HCT116 (cell line): ENCODE results near the gene PRDM11. TPM values are rescaled to one million over a fixed set of nuclear protein-coding genes. Genes with fewer than 3 reads are reported as not detected.

Experiments used
- ATAC-seq: fragments of 200-7000 bp; cut with Tn5 transposase; 2 replicates; pipeline ENCODE4 v1.9.1; 2020; ENCODE audit warnings: mild to moderate bottlenecking, moderate library complexity
- BruUV-seq: library from RNA; stranded (reverse); fragments of 400-500 nt; replicated peaks from 2 replicates; lab custom pipeline; 2021; lab: Mats Ljungman, UMichigan
- CTCF ChIA-PET: fragments of 300-600 bp; sonication (Branson Sonifier 250); formaldehyde crosslinking; loops from one replicate; lab custom pipeline; 2021; ENCODE audit warnings: antibody characterized with exemption; lab: Charles Lee
- POLR2A ChIA-PET: fragments of 300-600, 350-600 bp; sonication (Branson Sonifier 250); formaldehyde crosslinking; loops from one replicate; lab custom pipeline; 2021; ENCODE audit warnings: antibody characterized with exemption; lab: Charles Lee
- RAD21 ChIA-PET, 2 experiments: fragments of 300-600 bp; sonication (Branson Sonifier 250); formaldehyde crosslinking; loops; one replicate each; lab custom pipeline; 2023; ENCODE audit warnings: low total read pairs in 2 of 2; ENCODE audit not compliant: uncharacterized antibody in 2 of 2, unreplicated experiment in 2 of 2, low non-redundant PET in 1 of 2; lab: Charles Lee
- DNase-seq: peaks from one replicate; pipeline ENCODE4 v3.0.0-alpha.2; 2010; ENCODE audit warnings: low read depth, low spot score
- H2AFZ ChIP-seq: fragments of 200-600 bp; shearing (Covaris generic), sonication (generic); 2 replicates; pipeline ENCODE4 v1.6.1; 2017; ENCODE audit warnings: low read depth, mixed run types, mixed read lengths, antibody characterized with exemption, low read length; ENCODE audit not compliant: poor library complexity, severe bottlenecking
- H3K27ac ChIP-seq: 2 replicates; pipeline ENCODE4 v1.5.1; 2012; ENCODE audit warnings: low read depth, low read length
- H3K27me3 ChIP-seq: fragments of 200-600 bp; sonication (generic); 2 replicates; pipeline ENCODE4 v1.6.1; 2016; ENCODE audit warnings: mixed run types, low read length, mixed read lengths; ENCODE audit not compliant: insufficient read depth
- H3K36me3 ChIP-seq, 2 experiments: fragments of 200-500 bp in 1 of 2; fragments of 200-600 bp in 1 of 2; sonication (Bioruptor generic) in 1 of 2; sonication (generic) in 1 of 2; 2 replicates each; pipeline versions ENCODE4 v1.5.1 to v1.6.1; 2014 to 2016; ENCODE audit warnings: low read length in 2 of 2, inconsistent platforms in 1 of 2, mixed read lengths in 1 of 2, mixed run types in 1 of 2; ENCODE audit not compliant: insufficient read depth in 2 of 2, control insufficient read depth in 1 of 2
- H3K4me1 ChIP-seq, 2 experiments: fragments of 200-600 bp in 1 of 2; sonication (generic) in 1 of 2; 2 replicates each; pipeline versions ENCODE4 v1.5.1 to v1.6.1; 2012 to 2017; ENCODE audit warnings: low read length in 2 of 2, inconsistent platforms in 1 of 2, mild to moderate bottlenecking in 1 of 2, mixed read lengths in 1 of 2, mixed run types in 1 of 2, moderate library complexity in 1 of 2; ENCODE audit not compliant: insufficient read depth in 2 of 2, control insufficient read depth in 1 of 2
- H3K4me2 ChIP-seq: fragments of 200-600 bp; sonication (generic); 2 replicates; pipeline ENCODE4 v1.6.1; 2017; ENCODE audit warnings: mixed run types, low read length, mixed read lengths
- H3K4me3 ChIP-seq, 2 experiments: fragments of 200-600 bp in 1 of 2; sonication (generic) in 1 of 2; replicated peaks in 1 of 2; 2 replicates each; pipeline ENCODE4 v1.5.1; 2011 to 2016; ENCODE audit warnings: low read length in 2 of 2, control low read depth in 1 of 2, low read depth in 1 of 2, mild to moderate bottlenecking in 1 of 2, mixed read lengths in 1 of 2, mixed run types in 1 of 2
- H3K79me2 ChIP-seq: fragments of 200-600 bp; sonication (generic); 2 replicates; pipeline ENCODE4 v1.6.1; 2017; ENCODE audit warnings: mild to moderate bottlenecking, mixed run types, low read length, moderate library complexity, mixed read lengths; ENCODE audit not compliant: insufficient read depth
- H3K9ac ChIP-seq: fragments of 200-600 bp; sonication (generic); 2 replicates; pipeline ENCODE4 v1.6.1; 2016; ENCODE audit warnings: low read length, mixed read lengths
- H3K9me2 ChIP-seq: fragments of 200-600 bp; sonication (generic), shearing (Covaris generic); 2 replicates; pipeline ENCODE4 v1.6.1; 2017; ENCODE audit warnings: mixed run types, mild to moderate bottlenecking, moderate library complexity; ENCODE audit not compliant: insufficient read depth
- H3K9me3 ChIP-seq, 2 experiments: fragments of 200-500 bp in 1 of 2; fragments of 200-600 bp in 1 of 2; sonication (Bioruptor generic) in 1 of 2; sonication (generic) in 1 of 2; 2 replicates each; pipeline ENCODE4 v1.6.1; 2014 to 2017; ENCODE audit warnings: low read length in 2 of 2, mixed read lengths in 2 of 2, inconsistent platforms in 1 of 2, low read depth in 1 of 2, mild to moderate bottlenecking in 1 of 2, mixed run types in 1 of 2, moderate library complexity in 1 of 2; ENCODE audit not compliant: control insufficient read depth in 1 of 2, insufficient read depth in 1 of 2
- H4K20me1 ChIP-seq: fragments of 200-600 bp; sonication (generic), shearing (Covaris generic); 2 replicates; pipeline ENCODE4 v1.6.1; 2017; ENCODE audit warnings: mixed run types, mild to moderate bottlenecking, moderate library complexity; ENCODE audit not compliant: insufficient read depth
- ATF3 ChIP-seq: IDR thresholded peaks from 2 replicates; pipeline ENCODE4 v1.6.1; 2012
- CBX3 ChIP-seq: IDR thresholded peaks from 2 replicates; pipeline ENCODE4 v1.6.1; 2012; ENCODE audit warnings: low read depth
- ZNF274 ChIP-seq: fragments of 200-500 bp; sonication (Bioruptor generic); IDR thresholded peaks from 2 replicates; pipeline ENCODE4 v1.6.1; 2014; ENCODE audit warnings: mild to moderate bottlenecking, low read depth, low read length, inconsistent platforms
- intact Hi-C: fragments of 100-400 bp; cut with micrococcal nuclease; formaldehyde crosslinking; loops from 2 replicates; pipeline ENCODE4 v1.10.0; 2022
- total RNA-seq: library from RNA; stranded (reverse); gene quantifications from one replicate; pipeline ENCODE4 v1.2.1, GENCODE V29; 2021; ENCODE audit not compliant: unreplicated experiment
- TF ChIP-seq, protein P1 (sequence below): IDR thresholded peaks from 2 replicates; pipeline ENCODE4 v1.6.1; 2012; ENCODE audit warnings: low read depth

The PRDM11 gene
- total RNA-seq, 1 experiment from 2014 or later: 9.3 TPM

- Histone ChIP-seq H3K27me3 (no peaks in the 10 kb centered on the region), H3K27ac (peak overlapping the region; percentile 82), H3K4me1 (peaks cover 27 to 28% of the 10 kb centered on the region in 2 experiments), H3K9me2 (no peaks in the 10 kb centered on the region), H3K79me2 (no peaks in the 10 kb centered on the region), H3K9me3 (no peaks in the 10 kb centered on the region), H3K9ac (peak overlapping the region; percentile 75), H3K36me3 (no peaks in the 10 kb centered on the region), H4K20me1 (no peaks in the 10 kb centered on the region), H2AFZ (no peak overlapping the region), H3K4me3 (peak overlapping the region; percentile 38 to 56), H3K4me2 (peak overlapping the region; percentile 89)
- ChIA-PET RAD21 (no interaction called here), POLR2A (no interaction called here), CTCF (interaction anchor here (1.0 to 1.2 kb wide), 2 partner anchors 73 to 74 kb away, joined by 3 read pairs; no protein-coding TSS in a partner anchor)
- DNase-seq (no peak), ATAC-seq (peak; percentile 7; the same call in 1 of the 2 replicates)
- BruUV-seq: TSS peak; percentile 47
- intact Hi-C loops: loop anchor here (10.0 kb wide), 1 partner anchor 75 kb away; no protein-coding TSS in a partner anchor
- no peak for TF ChIP-seq ATF3
- TF ChIP-seq, protein P1, sequence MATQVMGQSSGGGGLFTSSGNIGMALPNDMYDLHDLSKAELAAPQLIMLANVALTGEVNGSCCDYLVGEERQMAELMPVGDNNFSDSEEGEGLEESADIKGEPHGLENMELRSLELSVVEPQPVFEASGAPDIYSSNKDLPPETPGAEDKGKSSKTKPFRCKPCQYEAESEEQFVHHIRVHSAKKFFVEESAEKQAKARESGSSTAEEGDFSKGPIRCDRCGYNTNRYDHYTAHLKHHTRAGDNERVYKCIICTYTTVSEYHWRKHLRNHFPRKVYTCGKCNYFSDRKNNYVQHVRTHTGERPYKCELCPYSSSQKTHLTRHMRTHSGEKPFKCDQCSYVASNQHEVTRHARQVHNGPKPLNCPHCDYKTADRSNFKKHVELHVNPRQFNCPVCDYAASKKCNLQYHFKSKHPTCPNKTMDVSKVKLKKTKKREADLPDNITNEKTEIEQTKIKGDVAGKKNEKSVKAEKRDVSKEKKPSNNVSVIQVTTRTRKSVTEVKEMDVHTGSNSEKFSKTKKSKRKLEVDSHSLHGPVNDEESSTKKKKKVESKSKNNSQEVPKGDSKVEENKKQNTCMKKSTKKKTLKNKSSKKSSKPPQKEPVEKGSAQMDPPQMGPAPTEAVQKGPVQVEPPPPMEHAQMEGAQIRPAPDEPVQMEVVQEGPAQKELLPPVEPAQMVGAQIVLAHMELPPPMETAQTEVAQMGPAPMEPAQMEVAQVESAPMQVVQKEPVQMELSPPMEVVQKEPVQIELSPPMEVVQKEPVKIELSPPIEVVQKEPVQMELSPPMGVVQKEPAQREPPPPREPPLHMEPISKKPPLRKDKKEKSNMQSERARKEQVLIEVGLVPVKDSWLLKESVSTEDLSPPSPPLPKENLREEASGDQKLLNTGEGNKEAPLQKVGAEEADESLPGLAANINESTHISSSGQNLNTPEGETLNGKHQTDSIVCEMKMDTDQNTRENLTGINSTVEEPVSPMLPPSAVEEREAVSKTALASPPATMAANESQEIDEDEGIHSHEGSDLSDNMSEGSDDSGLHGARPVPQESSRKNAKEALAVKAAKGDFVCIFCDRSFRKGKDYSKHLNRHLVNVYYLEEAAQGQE: no peak
- no peak for TF ChIP-seq CBX3
- TF ChIP-seq ZNF274: no peak
These were observed 33.3 kb downstream of the PRDM11 start for GRCh38 chr11:45179686-45180178.
